LNCaP clone FGC (cell line): Measurements from ENCODE around the gene GAB2.

Source experiments
- DNase-seq: peaks from one replicate; pipeline ENCODE4 v3.0.0-alpha.2; 2011; ENCODE audit warnings: low read depth
- H3K4me3 ChIP-seq: 2 replicates; pipeline ENCODE4 v1.5.1; 2011; ENCODE audit warnings: mild to moderate bottlenecking, low read depth, low read length, control low read depth
- CTCF ChIP-seq: IDR thresholded peaks from 2 replicates; pipeline ENCODE4 v1.5.1; 2012; ENCODE audit warnings: mild to moderate bottlenecking; ENCODE audit not compliant: control insufficient read depth, insufficient read depth; ENCODE audit errors: extremely low read depth

The GAB2 gene

GRCh38 chr11:78351193-78351592 is 66.4 kb downstream of the GAB2 start:
- DNase-seq: no peak
- no peak overlapping the region for H3K4me3 ChIP-seq
- no peak for TF ChIP-seq CTCF

GRCh38 chr11:78350646-78351165 is 66.9 kb downstream of the GAB2 start:
- no peak for DNase-seq
- no peak for TF ChIP-seq CTCF
- no peak overlapping the region for H3K4me3 ChIP-seq

GRCh38 chr11:78350091-78350645 is 67.5 kb downstream of the GAB2 start:
- DNase-seq: no peak
- H3K4me3 ChIP-seq: no peak overlapping the region

GRCh38 chr11:78349624-78350023 is 68.0 kb downstream of the GAB2 start:
- no peak for TF ChIP-seq CTCF
- no peak for DNase-seq
- no peak overlapping the region for H3K4me3 ChIP-seq

More at GRCh38 chr11:78350091-78350645, 67.5 kb downstream of the GAB2 start:
- no peak for TF ChIP-seq CTCF

- H3K4me3 ChIP-seq: no peak overlapping the region
- no peak for TF ChIP-seq CTCF
- DNase-seq: no peak
Observed at GRCh38 chr11:78349114-78349513, 68.5 kb downstream of the GAB2 start.

GRCh38 chr11:78347956-78348355 is 69.7 kb downstream of the GAB2 start:
- H3K4me3 ChIP-seq: no peak overlapping the region
- TF ChIP-seq CTCF: no peak
- DNase-seq: no peak

GRCh38 chr11:78346799-78347198 is 70.8 kb downstream of the GAB2 start:
- no peak overlapping the region for H3K4me3 ChIP-seq
- DNase-seq: no peak
- TF ChIP-seq CTCF: no peak
